Epithelial cell of esophagus (primary cell): ENCODE measurements around the gene NKX6-1.

Source experiments
- DNase-seq: peaks from one replicate; pipeline ENCODE4 v3.0.0; 2010; ENCODE audit warnings: low read depth
- H3K4me3 ChIP-seq: 2 replicates; pipeline ENCODE4 v1.5.1; 2011; ENCODE audit warnings: mild to moderate bottlenecking, low read length, control low read depth
- TF ChIP-seq, protein P1 (sequence below): IDR thresholded peaks from 2 replicates; pipeline ENCODE4 v1.5.1; 2011; ENCODE audit warnings: low read depth, mild to moderate bottlenecking, low read length, control low read depth, inconsistent platforms; ENCODE audit not compliant: insufficient read depth; ENCODE audit errors: missing control alignments

Gene NKX6-1

DNA sequence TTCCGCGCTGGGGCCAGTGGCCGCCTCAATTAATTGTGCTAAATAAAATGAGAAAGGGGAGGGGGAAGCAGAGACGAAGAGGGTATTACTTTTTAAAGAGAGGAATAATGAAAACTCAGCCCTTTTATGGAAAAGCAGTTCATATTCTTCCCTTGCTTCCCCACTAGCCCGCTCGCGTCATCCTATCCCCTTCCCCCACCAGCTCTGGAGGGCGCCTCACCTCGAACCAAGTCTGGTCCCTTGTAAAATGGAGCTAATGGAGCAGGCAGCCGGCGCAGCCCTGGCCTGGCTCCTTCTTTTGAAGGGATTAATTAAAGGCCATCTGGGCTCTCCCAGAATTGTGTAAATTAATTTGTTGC, 511 bp upstream of the NKX6-1 start:
- TF ChIP-seq, protein P1, sequence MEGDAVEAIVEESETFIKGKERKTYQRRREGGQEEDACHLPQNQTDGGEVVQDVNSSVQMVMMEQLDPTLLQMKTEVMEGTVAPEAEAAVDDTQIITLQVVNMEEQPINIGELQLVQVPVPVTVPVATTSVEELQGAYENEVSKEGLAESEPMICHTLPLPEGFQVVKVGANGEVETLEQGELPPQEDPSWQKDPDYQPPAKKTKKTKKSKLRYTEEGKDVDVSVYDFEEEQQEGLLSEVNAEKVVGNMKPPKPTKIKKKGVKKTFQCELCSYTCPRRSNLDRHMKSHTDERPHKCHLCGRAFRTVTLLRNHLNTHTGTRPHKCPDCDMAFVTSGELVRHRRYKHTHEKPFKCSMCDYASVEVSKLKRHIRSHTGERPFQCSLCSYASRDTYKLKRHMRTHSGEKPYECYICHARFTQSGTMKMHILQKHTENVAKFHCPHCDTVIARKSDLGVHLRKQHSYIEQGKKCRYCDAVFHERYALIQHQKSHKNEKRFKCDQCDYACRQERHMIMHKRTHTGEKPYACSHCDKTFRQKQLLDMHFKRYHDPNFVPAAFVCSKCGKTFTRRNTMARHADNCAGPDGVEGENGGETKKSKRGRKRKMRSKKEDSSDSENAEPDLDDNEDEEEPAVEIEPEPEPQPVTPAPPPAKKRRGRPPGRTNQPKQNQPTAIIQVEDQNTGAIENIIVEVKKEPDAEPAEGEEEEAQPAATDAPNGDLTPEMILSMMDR = no peak
- DNase-seq = no peak
- H3K4me3 ChIP-seq = no peak overlapping the region

DNA sequence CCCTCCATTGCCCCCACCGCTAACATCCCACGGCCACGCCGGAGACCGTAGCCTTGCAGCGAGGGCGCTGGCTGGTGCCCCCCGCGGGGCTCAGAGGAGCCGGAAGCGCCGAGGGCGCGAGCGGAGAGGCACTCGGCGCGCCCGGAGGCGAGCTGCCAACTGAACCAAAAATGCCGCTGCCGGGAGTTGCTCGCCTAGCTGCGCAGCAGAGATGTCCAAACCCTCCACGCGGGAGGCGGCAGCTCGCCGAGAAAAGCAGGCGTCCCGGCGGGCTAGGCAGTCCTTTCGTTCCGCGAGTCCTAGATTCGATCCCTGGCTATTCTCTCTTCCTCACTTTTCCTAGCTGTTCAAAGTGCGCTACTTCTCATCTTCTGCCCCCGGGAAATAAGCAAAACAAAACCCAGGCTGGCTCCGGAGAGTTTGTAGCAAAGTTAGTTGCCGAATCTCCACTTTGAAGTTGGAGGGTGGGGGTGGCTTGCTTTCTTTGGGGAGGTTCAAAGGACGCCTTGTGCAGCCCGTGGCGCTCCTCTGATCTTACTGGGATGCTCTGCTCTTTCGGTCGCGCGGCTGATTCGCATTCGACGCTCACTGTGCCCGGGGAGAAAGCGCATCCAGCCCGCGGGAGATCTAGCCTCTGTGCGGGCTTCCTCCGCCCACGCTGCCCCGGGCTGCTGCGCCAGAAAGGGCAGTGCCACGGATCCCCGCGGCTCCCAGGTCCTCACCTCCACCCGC, 723 bp downstream of the NKX6-1 start:
- H3K4me3 ChIP-seq = peak overlapping the region; percentile 4
- TF ChIP-seq, protein P1 = no peak
- DNase-seq = peak; percentile 17

DNA sequence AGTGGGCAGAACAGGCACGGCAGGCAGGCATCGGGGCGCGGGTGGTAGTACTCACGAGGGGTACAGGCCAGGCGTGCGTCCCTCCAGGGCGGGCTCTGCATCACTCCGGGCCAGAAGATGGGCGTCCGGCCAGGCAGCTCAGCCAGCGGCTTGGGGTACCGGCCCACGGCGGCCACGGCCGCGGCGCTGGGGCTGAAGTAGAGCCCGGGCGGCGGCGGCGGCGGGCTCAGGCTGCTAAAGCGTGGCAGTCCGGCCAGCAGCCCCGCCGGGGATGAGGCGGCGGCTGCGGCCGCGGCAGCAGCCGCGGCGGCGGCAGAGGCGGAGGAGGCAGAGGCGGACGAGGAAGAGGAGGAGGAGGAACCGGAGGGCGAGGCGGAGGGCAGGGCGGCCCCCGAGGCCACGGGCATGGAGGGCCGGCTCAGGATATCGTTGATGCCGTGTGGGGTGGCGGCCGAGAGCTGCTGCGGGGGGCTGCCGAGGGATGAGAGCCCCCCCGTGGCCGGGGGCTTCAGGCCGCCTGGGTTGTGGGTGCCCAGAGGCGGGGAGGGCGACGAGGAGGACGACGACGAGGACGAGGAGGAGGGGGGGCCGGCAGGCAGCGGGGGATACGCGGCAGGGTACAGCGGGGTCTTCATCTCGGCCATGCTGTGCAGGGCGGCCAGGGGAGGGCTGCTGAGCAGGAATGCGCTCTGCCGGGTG, 1.4 kb downstream of the NKX6-1 start:
- TF ChIP-seq, protein P1 = no peak
- no peak overlapping the region for H3K4me3 ChIP-seq
- no peak for DNase-seq

DNA sequence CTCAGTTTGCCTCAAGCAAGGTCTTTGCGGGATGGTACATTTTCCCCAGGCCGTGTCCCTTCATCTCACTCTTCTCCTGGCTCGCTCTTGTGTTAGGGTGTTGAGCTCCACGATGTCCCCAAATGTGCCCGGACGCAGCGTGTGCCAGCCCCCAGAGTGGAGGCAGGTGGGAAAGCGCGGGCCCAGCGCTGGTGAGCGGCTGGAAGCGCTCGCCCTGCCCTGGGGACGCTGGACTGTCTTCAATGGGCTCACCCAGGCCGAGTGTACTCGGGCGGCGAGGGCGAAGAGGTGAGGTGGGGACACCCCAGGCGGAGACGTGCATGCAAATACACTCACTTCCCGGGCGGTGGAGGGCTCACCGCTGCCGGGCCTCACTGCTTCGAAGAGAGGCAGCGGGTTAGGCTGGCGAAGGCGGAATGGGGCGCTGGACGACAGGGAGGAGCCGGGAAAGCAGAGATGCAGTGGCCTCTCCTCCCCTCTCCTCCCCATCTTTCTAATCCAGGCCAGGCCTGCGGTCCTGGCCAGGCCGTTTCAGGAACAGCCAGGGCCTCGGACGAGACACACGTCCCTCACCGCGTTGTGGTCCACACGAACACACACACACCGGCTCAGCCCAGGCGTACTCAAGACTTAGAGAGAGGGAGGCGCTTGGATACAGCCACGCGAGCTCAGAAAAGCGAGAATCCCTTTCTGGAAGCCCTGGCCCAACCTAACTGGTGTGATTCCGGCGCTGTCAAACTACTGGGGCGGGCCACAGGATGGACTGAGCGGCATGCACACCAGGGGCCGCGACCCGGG, 2.2 kb downstream of the NKX6-1 start:
- H3K4me3 ChIP-seq = no peak overlapping the region
- TF ChIP-seq, protein P1 = no peak

DNA sequence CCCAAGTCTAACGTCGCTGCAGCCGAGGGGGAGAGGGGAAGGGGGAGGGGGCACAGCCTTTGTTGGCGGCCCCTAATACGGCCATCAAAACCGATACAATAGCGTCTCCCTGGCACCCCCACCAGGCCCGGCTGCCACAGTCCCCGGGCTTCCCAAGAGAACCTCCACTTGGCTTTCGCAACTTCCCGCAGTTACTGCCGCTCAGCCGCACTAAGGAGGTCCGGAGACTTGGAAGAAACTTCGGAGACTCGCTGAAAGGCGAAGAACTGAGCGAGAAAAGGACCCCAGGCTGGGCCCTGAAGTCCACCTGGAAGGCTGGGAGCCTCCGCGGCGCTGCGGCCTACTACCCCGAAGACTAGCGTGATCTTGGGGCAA, 2.8 kb downstream of the NKX6-1 start:
- H3K4me3 ChIP-seq = no peak overlapping the region
- TF ChIP-seq, protein P1 = no peak
- DNase-seq = no peak

More for the DNA sequence above, 2.2 kb downstream of the NKX6-1 start:
- DNase-seq = no peak

DNA sequence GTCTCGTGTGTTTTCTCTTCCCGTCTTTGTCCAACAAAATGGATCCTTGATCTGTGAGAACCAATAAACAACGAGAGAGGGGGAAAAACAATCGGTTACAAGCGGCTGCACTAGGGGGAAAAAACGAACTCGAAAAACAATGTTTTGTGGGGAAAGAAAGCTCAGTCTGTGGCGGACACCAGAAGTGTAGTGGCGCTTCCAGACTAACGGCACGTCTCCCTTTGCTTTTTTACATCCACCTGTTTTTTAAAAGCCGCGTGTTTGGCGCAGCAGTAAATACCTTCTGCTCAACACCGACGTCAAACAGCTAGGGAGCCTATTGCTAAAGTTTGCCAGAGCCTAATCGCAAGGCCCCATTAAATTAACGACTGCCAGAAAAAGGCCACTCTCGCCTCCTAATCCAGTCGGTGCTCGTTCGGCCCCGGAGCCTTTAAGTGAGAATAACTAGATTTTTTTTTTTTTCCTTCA, 3.3 kb downstream of the NKX6-1 start:
- TF ChIP-seq, protein P1 = no peak
- H3K4me3 ChIP-seq = no peak overlapping the region
- DNase-seq = no peak
